Thyroid gland (tissue), 4 donors: ENCODE measurements around the gene PLA2G12B. TPM values are rescaled to one million over a fixed set of nuclear protein-coding genes. Genes with fewer than 3 reads are reported as not detected.
"Not testable (repeated sequence)": the region's sequence is repeated elsewhere in the genome, so short reads cannot be mapped to it uniquely, and the experiment has no call there.

Experiments used
- DNase-seq, 2 donors: peaks; one replicate each; pipeline ENCODE4 v3.0.0-alpha.2; 2019
- H3K27ac ChIP-seq, 3 donors: fragments of 200-600 bp; sonication (generic); 1 replicate in 2 of 3; 2 replicates in 1 of 3; pipeline ENCODE4 v1.5.1; 2016 to 2019; ENCODE audit warnings: mild to moderate bottlenecking in 1 of 3, moderate library complexity in 1 of 3
- H3K27me3 ChIP-seq: fragments of 200-600 bp; sonication (generic); one replicate; pipeline ENCODE4 v1.5.1; 2019
- H3K36me3 ChIP-seq, 2 donors: fragments of 200-600 bp; sonication (generic); one replicate each; pipeline ENCODE4 v1.5.1; 2016 to 2019
- H3K4me1 ChIP-seq, 2 donors: fragments of 200-600 bp; sonication (generic); one replicate each; pipeline ENCODE4 v1.5.1; 2017 to 2019
- H3K4me3 ChIP-seq, 3 donors: fragments of 200-600 bp; sonication (generic); replicated peaks in 1 of 3; 1 replicate in 2 of 3; 2 replicates in 1 of 3; pipeline ENCODE4 v1.5.1; 2016; ENCODE audit warnings: mild to moderate bottlenecking in 1 of 3
- H3K9me3 ChIP-seq: fragments of 200-600 bp; sonication (generic); one replicate; pipeline ENCODE4 v1.5.1; 2017
- POLR2A ChIP-seq, 2 donors: fragments of 450-650 bp; IDR thresholded peaks; one replicate each; pipeline ENCODE4 v1.6.1; 2017; ENCODE audit warnings: antibody characterized with exemption in 2 of 2, mild to moderate bottlenecking in 2 of 2, moderate library complexity in 1 of 2
- WGBS, 2 donors: methylation state at CpG; one replicate each; pipeline ENCODE4 v1.1.5; 2017; 5-methylcytosine and 5-hydroxymethylcytosine counted together
- intact Hi-C: fragments of 100-400 bp; cut with DNase I; formaldehyde crosslinking; loops from one replicate; pipeline ENCODE4 v1.15.1; 2023
- total RNA-seq, 4 donors: library from RNA; depleted of rRNA; stranded (reverse); fragments of >200 nt; gene quantifications; one replicate each; pipeline ENCODE4 v1.2.3, GENCODE V29; 2016
- TF ChIP-seq, protein P1 (sequence below), 6 experiments: fragments of 200-600 bp in 3 of 6; fragments of 450-650 bp in 3 of 6; sonication (generic) in 3 of 6; IDR thresholded peaks; one replicate each; pipeline ENCODE4 v1.5.1; 2016 to 2019; ENCODE audit warnings: antibody characterized with exemption in 6 of 6, mild to moderate bottlenecking in 2 of 6, inconsistent platforms in 1 of 6, moderate library complexity in 1 of 6

PLA2G12B gene
- total RNA-seq, 4 donors from 2014 or later, result not detected

DNA sequence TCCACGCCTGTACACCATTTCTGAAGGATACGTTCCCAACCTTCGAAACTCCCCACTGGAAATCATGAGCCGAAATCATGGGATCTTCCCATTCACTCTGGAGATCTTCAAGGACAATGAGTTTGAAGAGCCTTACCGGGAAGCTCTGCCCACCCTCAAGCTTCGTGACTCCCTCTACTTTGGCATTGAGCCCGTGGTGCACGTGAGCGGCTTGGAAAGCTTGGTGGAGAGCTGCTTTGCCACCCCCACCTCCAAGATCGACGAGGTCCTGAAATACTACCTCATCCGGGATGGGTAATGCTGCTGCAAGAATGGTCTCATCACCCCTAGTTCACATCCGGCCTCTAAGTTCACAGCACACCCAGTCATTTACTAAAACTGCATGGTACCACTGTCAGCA is 30.3 kb downstream of the PLA2G12B start:
- no peak for TF ChIP-seq POLR2A (IDR thresholded peaks at IDR 0.05)
- TF ChIP-seq, protein P1, sequence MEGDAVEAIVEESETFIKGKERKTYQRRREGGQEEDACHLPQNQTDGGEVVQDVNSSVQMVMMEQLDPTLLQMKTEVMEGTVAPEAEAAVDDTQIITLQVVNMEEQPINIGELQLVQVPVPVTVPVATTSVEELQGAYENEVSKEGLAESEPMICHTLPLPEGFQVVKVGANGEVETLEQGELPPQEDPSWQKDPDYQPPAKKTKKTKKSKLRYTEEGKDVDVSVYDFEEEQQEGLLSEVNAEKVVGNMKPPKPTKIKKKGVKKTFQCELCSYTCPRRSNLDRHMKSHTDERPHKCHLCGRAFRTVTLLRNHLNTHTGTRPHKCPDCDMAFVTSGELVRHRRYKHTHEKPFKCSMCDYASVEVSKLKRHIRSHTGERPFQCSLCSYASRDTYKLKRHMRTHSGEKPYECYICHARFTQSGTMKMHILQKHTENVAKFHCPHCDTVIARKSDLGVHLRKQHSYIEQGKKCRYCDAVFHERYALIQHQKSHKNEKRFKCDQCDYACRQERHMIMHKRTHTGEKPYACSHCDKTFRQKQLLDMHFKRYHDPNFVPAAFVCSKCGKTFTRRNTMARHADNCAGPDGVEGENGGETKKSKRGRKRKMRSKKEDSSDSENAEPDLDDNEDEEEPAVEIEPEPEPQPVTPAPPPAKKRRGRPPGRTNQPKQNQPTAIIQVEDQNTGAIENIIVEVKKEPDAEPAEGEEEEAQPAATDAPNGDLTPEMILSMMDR (IDR thresholded peaks at IDR 0.05), result no peak
- Histone ChIP-seq H3K4me3 (no peak overlapping the region), H3K4me1 (no peaks in the 10 kb centered on the region), H3K9me3 (no peaks in the 10 kb centered on the region), H3K27me3 (no peaks in the 10 kb centered on the region), H3K36me3 (no peaks in the 10 kb centered on the region), H3K27ac (no peak overlapping the region)
- DNase-seq, result no peak
- intact Hi-C loops, result no loop called here
- WGBS, 2 donors, result 69 to 74% methylated on average over 11 to 13 of the region's 13 CpGs

DNA sequence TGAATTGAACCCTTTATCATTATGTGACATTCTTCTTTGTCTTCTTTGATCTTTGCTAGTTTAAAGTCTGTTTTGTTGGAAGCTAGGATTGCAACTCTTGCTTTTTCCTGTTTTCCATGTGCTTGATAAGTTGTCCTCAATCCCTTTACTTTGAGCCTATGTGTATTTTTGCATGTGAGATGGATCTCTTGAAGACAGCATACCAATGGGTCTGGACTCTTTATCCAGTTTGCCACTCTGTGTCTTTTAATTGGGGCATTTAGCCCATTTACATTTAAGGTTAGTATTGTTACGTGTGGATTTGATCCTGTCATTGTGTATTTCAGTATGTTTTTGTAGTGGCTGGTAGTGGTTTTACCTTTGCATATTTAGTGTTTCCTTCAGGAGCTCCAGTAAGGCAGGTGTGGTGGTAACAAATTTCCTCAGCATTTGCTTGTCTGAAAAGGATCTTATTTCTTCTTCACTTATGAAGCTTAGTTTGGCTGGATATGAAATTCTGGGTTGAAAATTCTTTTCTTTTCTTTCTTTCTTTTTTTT is 33.4 kb downstream of the PLA2G12B start:
- H3K9me3 ChIP-seq, intact Hi-C loops, H3K36me3 ChIP-seq, H3K27ac ChIP-seq, DNase-seq, H3K27me3 ChIP-seq, H3K4me1 ChIP-seq, H3K4me3 ChIP-seq: not testable (repeated sequence)
- WGBS, 2 donors, result 97% methylated on average over 1 of the region's 1 CpG

DNA sequence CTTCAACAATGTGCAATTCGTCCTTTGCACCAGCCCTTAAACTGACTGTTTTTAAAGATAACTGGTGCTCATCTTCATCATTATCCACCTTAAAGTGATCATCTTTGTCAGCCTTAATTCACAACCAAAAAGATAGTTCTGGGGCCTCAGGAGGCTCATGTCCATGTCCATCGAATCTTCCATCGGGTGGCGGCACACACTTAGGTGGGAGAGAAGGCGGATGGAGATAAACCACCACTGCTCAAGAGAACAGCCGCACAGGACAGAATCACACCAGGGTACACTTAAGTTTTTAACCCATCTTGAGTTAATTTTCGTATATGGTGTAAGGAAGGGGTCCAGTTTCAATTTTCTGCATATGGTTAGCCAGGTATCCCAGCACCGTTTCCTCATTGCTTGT is 36.3 kb downstream of the PLA2G12B start:
- no peaks in the 10 kb centered on the region for H3K9me3 ChIP-seq
- no peak overlapping the region for H3K27ac ChIP-seq
- H3K4me1 ChIP-seq, result no peaks in the 10 kb centered on the region
- TF ChIP-seq POLR2A (IDR thresholded peaks at IDR 0.05), result no peak
- TF ChIP-seq, protein P1 (IDR thresholded peaks at IDR 0.05), result no peak
- WGBS, 2 donors, result 93 to 95% methylated on average over 8 of the region's 8 CpGs
- intact Hi-C loops, result no loop called here
- H3K27me3 ChIP-seq, result no peaks in the 10 kb centered on the region
- DNase-seq, result no peak
- no peak overlapping the region for H3K4me3 ChIP-seq
- no peaks in the 10 kb centered on the region for H3K36me3 ChIP-seq

DNA sequence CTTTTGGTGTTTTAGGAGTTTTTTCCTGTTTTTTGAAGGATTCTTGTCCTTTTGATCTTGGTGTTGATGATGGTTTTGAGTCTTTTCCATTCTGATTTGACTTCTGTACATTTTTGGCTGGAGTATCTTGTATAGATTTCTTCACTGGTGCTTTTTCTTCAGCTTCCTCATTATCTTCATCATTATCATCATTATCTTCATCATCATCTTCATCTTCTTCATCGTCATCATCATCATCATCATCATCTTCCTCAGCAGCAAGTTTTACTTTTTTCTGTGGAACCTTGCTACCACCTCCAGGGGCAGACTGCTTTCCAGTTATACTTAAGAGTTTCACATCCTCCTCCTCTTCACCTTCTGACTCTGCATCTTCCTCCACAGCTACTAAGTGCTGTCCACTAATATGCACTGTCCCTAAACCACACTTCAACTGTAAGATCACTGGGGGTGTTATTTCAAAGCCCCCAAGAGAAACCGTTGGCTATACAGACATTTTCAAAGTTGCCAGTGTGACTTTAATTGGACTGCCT is 36.7 kb downstream of the PLA2G12B start:
- H3K4me3 ChIP-seq, intact Hi-C loops, H3K27ac ChIP-seq, H3K36me3 ChIP-seq, H3K4me1 ChIP-seq, DNase-seq, H3K27me3 ChIP-seq, H3K9me3 ChIP-seq: not testable (repeated sequence)
- WGBS, 2 donors, result 88 to 89% methylated on average over 2 of the region's 2 CpGs

DNA sequence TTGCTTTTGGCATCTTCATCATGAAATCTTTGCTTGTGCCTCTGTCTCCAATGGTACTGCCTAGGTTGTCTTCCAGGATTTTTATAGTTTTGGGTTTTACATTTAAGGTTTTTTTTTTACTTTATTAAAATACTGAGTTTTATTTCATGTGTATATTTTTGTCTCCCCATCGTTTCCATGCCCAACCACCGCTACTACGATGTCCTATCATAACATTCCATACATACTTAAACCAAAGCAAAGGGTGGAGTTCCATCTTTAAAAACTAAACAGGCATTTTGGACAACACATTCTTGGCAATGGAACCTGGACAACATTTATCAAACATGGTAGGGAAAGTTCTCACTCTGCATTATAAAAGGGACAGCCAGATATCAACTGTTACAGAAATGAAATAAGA is 37.4 kb downstream of the PLA2G12B start:
- H3K9me3 ChIP-seq, H3K27ac ChIP-seq, intact Hi-C loops, DNase-seq, H3K4me3 ChIP-seq, H3K27me3 ChIP-seq, H3K36me3 ChIP-seq, H3K4me1 ChIP-seq: not testable (repeated sequence)
- 51 to 56% methylated on average over 3 of the region's 3 CpGs for WGBS, 2 donors

DNA sequence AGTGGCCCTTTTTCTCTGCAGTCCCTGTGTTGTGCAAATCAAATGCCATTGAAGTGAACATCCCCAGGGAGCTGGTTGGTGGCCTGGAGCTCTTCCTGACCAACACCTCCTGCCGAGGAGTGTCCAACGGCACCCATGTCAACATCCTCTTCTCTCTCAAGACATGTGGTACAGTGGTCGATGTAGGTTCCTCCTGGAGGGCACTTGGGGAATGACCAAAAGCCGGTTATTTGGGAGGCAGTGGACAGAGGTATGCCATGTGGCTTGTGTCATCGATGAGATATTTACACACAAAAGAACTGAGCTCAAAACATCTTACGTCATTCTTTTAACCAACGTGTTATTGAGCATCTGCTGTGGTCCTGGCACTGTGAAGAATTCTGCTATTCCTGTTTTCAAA is 41.3 kb downstream of the PLA2G12B start:
- no peak overlapping the region for H3K27ac ChIP-seq
- 85 to 87% methylated on average over 7 of the region's 7 CpGs for WGBS, 2 donors
- no peaks in the 10 kb centered on the region for H3K27me3 ChIP-seq
- intact Hi-C loops, result no loop called here
- H3K4me3 ChIP-seq, result no peak overlapping the region
- TF ChIP-seq POLR2A (IDR thresholded peaks at IDR 0.05), result no peak
- TF ChIP-seq, protein P1 (IDR thresholded peaks at IDR 0.05), result no peak
- H3K4me1 ChIP-seq, result no peaks in the 10 kb centered on the region
- DNase-seq, result no peak
- H3K36me3 ChIP-seq, result no peaks in the 10 kb centered on the region
- H3K9me3 ChIP-seq, result no peaks in the 10 kb centered on the region

DNA sequence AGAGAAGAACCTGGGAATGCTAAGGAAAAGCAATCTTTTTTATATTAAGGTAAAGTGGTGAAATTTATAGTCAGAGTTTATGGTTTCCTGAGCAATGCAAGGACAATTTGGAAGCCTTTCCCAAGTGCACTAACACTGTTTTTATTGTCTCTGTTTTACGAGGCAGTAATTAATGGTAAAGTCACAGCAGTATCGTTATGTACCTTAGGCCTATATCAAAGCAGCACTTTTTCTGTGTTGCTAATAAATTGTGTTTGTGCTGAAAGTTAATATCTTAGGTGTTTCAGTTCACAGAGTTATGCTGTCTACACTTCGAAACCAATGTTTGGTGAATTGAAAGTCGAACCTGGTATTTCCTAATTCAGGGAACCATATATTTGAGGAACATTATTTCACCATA is 41.9 kb downstream of the PLA2G12B start:
- intact Hi-C loops, result no loop called here
- no peak for DNase-seq
- Histone ChIP-seq H3K9me3 (no peaks in the 10 kb centered on the region), H3K36me3 (no peaks in the 10 kb centered on the region), H3K27ac (no peak overlapping the region), H3K4me1 (no peaks in the 10 kb centered on the region), H3K4me3 (no peak overlapping the region), H3K27me3 (no peaks in the 10 kb centered on the region)
- no peak for TF ChIP-seq POLR2A (IDR thresholded peaks at IDR 0.05)
- TF ChIP-seq, protein P1 (IDR thresholded peaks at IDR 0.05), result no peak
- 89 to 95% methylated on average over 4 of the region's 4 CpGs for WGBS, 2 donors
